ENCODE results near the gene POM121L2.

The POM121L2 gene

DNA sequence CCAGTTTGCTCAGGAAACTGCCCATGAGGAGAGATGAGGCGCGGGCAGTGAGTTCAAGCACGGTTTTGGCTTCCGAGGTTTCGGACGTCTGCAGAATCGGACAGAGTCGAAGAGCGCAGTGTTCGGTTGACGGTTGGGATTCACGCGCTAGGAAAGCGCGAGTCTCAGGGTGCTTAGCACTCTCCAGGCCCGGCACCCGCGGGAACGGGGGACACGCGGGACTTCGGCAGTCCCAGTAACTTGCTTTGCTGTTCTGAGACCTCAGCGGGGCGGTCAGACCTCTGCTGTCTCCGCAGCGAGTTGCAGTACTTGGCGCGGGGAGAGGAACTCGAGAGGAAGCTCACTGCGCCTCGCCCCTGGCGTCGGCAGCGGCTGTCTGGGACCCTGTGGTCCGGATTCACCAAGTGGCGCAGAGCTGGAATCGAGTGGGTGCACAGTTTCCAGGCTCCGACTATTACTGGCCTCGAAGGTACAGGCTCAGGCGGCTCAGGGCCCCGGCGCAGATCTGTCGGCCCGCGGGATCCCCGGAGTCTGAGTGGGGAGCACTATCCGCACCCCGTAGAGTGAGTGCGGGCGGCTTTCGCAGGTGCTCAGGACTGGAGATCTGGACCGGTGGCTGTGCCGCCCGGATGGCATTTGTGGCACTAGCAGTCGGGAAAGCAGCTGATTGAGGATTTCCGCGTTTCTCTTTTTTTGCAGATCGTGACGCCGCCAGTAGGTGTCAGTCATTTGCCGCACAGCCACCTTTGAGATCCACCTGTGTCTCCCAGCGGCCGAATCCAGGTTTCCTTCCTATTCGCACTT lies at the start of gene POM121L2:
Gene POM121L2 (minus strand): TSS at position 128 of the 804 bp plus-strand sequence. CDS start 103 bp downstream, at position 25.
- TF ChIP-seq, protein P1, sequence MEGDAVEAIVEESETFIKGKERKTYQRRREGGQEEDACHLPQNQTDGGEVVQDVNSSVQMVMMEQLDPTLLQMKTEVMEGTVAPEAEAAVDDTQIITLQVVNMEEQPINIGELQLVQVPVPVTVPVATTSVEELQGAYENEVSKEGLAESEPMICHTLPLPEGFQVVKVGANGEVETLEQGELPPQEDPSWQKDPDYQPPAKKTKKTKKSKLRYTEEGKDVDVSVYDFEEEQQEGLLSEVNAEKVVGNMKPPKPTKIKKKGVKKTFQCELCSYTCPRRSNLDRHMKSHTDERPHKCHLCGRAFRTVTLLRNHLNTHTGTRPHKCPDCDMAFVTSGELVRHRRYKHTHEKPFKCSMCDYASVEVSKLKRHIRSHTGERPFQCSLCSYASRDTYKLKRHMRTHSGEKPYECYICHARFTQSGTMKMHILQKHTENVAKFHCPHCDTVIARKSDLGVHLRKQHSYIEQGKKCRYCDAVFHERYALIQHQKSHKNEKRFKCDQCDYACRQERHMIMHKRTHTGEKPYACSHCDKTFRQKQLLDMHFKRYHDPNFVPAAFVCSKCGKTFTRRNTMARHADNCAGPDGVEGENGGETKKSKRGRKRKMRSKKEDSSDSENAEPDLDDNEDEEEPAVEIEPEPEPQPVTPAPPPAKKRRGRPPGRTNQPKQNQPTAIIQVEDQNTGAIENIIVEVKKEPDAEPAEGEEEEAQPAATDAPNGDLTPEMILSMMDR (IDR thresholded peaks at IDR 0.05; ENCODE audit: extremely low read depth, missing control alignments): peak; percentile 78
- DNase-seq (ENCODE audit: low spot score): peak; percentile 68

DNA sequence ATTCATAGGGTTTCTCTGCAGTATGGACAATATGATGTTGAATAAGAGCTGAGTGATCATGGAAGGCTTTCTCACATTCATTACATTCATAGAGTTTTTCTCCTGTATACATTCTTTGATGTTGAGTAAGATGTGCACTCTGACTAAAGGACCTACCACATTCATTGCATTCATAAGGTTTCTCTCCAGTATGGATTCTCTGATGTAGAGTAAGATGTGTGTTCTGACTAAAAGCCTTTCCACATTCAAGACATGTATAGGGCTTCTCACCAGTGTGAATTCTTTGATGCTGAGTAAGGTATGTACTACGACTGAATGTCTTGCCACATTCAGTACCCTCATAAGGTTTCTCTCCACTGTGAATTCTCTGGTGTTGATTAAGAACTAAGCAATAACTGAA lies 47.2 kb upstream of the POM121L2 start:
- DNase-seq (ENCODE audit: low spot score): no peak
- TF ChIP-seq, protein P1 (IDR thresholded peaks at IDR 0.05; ENCODE audit: extremely low read depth, missing control alignments): no peak

GRCh38 chr6:27358786-27359185 lies 46.7 kb upstream of the POM121L2 start:
- TF ChIP-seq, protein P1 (IDR thresholded peaks at IDR 0.05; ENCODE audit: extremely low read depth, missing control alignments): no peak
- no peak for DNase-seq (ENCODE audit: low spot score)

- TF ChIP-seq, protein P1 (IDR thresholded peaks at IDR 0.05; ENCODE audit: extremely low read depth, missing control alignments): no peak
- DNase-seq (ENCODE audit: low spot score): no peak
Measured at GRCh38 chr6:27352850-27353249, 40.8 kb upstream of the POM121L2 start.

DNA sequence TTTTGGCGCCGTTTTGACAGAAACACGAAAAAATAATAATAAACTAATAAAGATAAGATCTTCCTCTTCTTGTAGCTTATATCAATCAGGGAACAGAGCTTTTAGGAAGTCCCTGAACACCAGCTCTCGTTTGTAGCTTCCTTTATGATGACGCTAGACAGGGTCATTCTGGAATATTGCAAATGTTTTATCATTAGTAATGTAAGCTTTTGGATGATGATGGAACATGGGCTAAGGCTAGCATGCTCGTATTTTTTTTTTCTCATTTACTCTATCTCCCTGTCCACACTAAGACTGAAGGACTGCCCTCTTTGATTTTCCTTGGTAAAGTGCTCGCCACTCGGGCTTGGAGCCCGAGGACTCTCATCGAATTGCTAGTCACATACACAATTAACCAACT lies 22.1 kb upstream of the POM121L2 start:
- DNase-seq (ENCODE audit: low spot score): no peak
- TF ChIP-seq, protein P1 (IDR thresholded peaks at IDR 0.05; ENCODE audit: extremely low read depth, missing control alignments): no peak

DNA sequence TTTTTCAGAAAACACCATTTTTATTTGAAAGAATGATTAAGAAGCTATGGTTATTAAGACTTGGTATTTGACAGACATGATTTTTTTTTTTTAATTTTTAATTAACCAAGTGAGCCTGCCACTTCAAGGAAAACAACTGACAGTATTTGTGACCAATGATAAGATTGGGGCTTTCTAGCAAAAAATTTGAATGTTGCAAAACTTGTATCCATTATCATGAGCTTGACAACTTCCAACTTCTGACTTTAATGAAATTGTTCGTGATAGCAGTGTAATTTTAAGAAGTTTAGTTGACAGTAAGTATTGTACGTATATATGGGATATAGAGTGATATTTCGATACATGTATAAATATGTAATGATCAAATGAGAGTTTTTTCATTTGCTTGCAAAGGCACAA lies 21.6 kb upstream of the POM121L2 start:
- no peak for DNase-seq (ENCODE audit: low spot score)
- TF ChIP-seq, protein P1 (IDR thresholded peaks at IDR 0.05; ENCODE audit: extremely low read depth, missing control alignments): no peak

DNA sequence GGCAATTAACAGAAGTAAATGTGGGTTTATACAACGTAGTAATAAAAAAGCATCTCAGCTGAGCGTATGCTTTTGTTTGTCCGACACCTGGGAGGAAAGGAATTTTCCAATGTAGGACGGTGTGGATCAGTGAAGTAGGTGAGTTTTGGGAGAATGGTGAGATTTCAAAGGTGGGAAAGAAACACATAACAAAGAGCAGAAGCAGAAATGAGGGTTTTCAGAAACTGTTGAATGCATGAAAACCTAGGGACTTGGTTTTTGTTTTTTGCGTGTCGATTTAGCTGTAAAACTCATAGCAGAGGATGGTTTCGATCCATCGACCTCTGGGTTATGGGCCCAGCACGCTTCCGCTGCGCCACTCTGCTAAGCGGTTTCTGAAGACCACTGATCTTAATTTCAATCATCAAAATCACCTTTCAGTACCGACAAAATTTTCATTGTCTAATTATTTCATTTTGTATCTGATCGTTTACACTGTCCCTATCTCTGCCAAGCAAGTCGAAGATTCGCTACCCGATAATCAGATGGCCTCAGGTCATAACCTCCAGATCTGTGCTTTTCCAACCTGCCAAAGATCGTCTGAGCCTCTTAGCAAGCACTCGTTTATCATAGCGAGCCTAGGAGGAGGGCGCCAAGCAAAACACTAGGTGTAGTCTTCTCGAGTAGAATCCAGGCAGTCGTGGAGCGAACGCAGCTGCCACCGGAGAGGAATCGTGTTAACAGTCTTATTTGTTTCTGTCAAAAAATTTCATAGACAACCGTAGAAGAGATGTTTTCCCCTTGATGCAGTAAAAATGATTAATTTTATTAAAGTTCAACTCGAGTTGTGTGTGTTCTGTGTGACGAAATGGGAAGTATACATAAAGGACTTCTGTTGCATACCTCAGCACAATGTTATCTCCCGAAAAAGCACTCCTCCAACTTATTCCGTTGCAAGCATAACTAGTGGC lies 20.9 kb upstream of the POM121L2 start:
- TF ChIP-seq, protein P1 (IDR thresholded peaks at IDR 0.05; ENCODE audit: extremely low read depth, missing control alignments): no peak
- peak; percentile 57 for DNase-seq (ENCODE audit: low spot score)
